ENCODE measurements around the gene ADH4.

Gene ADH4

DNA sequence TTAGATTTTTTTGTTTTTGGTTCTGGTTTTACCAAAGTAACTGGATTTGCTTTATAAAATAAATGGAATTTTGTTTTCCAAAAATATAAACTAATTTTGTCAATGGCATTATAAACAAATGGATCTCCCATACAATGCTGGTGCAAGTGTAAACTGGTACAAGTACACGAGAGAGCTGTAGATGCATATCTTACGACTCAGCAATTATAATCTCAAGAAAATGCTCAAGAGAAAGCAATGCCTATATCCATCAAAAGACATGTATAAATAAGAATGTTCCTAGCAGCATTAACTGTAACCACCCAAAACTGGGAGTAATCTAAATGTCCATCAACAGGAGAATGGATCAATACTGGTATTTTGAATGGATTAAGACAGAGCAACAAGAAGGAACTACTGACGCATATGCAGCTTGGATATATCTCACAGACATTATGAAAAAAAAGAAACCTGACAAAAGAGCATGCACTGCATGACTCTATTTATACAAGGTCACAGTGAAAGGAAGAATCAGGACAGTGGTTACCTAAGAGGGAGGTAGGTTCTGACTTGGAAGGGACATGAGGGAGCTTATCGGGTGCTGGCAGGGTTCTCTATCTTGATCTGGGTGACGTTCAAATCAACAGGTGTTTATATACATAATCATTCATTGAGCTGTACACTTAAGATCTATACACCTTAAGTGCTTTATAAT lies 65.0 kb downstream of the ADH4 start:
- no peak for FAIRE-seq

DNA sequence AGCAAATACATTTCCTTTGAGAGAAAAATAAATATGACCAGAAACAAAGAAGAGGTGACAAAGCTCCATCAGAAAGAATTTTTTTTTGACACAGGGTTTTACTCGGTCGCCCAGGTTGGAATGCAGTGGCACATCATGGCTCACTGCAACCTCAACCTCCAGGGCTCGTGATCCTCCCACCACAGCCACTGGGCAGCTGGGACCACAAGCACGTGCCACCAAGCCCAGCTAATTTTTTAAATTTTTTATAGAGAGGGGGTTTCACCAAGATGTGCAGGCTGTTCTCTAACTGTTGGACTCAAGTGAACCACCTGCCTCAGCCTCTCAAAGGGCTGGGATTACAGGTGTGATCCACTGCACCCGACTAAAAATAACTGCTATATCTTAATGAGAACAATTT lies 65.8 kb downstream of the ADH4 start:
- no peak for FAIRE-seq

DNA sequence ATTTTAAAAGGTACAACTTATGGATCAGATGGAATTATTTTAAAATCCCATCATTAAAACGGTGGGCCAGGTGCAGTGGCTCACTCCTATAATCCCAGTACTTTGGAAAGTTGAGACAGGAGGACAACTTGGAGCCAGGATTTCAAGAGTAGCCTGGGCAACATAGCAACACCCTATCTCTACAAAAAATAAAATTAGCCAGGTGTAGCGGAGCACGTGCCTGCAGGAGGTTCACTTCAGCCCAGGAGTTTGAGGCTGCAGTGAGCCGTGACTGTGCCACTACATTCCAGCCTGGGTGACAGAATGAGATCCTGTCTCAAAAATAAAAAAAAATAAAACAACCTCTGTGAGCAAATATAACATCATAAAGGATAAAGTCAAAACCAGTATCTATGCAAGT lies 66.9 kb downstream of the ADH4 start:
- FAIRE-seq, result no peak

DNA sequence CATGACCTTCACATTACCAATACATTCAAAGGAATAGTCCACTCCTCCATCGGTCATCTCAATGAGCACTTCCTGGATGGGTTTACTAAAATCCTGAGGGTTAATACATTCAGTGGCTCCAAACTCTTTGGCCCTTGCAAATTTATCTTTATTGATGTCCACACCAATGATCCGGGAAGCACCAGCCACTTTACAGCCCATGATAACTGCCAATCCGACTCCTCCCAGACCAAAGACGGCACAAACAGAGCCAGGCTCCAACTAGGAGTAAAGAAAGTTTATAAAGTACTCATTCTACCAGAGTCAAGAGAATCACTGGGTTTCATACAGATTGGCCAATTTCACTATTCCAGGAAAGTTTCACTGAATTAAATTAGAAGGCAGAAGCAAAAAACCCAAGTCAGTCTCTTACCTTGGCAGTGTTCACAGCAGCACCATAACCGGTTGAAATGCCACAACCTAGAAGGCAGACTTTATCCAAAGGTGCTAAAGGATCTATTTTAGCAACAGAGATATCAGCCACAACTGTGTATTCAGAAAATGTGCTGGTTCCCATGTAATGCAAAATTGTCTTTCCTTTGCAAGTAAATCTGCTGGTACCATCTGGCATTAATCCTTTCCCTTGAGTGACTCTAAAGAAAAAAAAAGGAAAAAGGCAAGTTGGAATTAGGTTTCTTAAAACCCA lies 67.7 kb downstream of the ADH4 start:
- FAIRE-seq, result no peak

DNA sequence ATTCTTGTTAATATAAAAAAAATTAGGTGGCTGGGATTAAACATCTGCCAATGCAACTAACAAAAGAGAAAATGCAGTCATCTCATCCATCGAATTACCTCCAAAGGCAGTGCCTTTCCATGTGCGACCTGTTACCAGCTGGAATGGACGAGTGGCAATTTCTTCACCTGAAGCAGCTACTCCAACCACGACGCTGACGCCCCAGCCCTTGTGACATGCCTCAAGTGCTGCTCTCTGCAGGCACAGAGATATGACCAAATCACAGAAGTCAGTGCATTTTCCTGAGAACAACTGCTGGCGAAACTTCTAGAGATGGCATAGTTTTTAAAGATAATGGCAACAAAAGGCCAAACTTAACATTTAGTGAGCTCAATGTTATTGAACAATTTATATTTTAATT lies 69.3 kb downstream of the ADH4 start:
- no peak for FAIRE-seq

Data from islet of Langerhans (tissue), 1 donor.